ENCODE results near the gene CAMK2A.

DNA sequence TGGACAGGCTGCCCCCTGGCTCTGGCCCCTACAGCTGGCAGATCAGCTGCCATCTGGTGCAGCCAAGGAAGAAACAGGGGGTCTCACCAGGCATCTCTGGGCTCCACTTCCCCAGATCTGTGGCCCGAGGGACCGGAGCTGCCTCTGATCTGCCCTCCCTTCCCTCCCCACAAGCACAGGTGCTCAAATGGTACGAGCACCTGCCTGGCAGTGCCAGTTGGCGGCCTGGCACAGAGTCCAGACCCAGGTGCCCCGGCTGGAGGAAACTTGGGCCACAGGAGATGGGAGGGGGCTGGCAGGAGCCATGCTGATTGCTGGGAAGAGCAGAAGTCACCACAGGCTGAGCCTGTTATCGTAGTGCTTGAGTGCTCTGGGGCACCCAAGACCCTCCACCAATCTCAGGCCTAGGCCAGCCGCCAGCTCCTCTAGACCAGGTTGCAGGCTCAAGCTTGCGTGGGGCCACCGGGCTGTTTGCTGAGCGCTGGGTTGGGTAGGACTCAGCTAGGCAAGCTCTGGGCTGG is 5.0 kb upstream of the CAMK2A start:
- TF ChIP-seq SIN3A (IDR thresholded peaks at IDR 0.05; ENCODE audit: borderline replicate concordance, insufficient read depth, low read length) (no peak), POLR2AphosphoS5 (IDR thresholded peaks at IDR 0.05; ENCODE audit: low read depth, low read length) (no peak), TAF1 (IDR thresholded peaks at IDR 0.05; ENCODE audit: borderline replicate concordance, insufficient read depth, low read length) (no peak), FOXP2 (optimal IDR thresholded peaks at IDR 0.05; ENCODE audit: borderline replicate concordance, extremely low read depth, extremely low read length, insufficient read depth) (no peak)
- TF ChIP-seq, protein P1, sequence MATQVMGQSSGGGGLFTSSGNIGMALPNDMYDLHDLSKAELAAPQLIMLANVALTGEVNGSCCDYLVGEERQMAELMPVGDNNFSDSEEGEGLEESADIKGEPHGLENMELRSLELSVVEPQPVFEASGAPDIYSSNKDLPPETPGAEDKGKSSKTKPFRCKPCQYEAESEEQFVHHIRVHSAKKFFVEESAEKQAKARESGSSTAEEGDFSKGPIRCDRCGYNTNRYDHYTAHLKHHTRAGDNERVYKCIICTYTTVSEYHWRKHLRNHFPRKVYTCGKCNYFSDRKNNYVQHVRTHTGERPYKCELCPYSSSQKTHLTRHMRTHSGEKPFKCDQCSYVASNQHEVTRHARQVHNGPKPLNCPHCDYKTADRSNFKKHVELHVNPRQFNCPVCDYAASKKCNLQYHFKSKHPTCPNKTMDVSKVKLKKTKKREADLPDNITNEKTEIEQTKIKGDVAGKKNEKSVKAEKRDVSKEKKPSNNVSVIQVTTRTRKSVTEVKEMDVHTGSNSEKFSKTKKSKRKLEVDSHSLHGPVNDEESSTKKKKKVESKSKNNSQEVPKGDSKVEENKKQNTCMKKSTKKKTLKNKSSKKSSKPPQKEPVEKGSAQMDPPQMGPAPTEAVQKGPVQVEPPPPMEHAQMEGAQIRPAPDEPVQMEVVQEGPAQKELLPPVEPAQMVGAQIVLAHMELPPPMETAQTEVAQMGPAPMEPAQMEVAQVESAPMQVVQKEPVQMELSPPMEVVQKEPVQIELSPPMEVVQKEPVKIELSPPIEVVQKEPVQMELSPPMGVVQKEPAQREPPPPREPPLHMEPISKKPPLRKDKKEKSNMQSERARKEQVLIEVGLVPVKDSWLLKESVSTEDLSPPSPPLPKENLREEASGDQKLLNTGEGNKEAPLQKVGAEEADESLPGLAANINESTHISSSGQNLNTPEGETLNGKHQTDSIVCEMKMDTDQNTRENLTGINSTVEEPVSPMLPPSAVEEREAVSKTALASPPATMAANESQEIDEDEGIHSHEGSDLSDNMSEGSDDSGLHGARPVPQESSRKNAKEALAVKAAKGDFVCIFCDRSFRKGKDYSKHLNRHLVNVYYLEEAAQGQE (IDR thresholded peaks at IDR 0.05; ENCODE audit: insufficient read depth in 1 of 2, low read depth in 2 of 2, low read length in 2 of 2): no peak

Data from PFSK-1 (cell line).